H1 (cell line): ENCODE data around the gene ELP1. TPM values are rescaled to one million over a fixed set of nuclear protein-coding genes. Genes with fewer than 3 reads are reported as not detected.

Experiments used
- CTCF ChIA-PET: fragments of 300-600 bp; sonication (Branson Sonifier 250); formaldehyde crosslinking; loops from one replicate; lab custom pipeline; 2021; ENCODE audit not compliant: partially characterized antibody; lab: Charles Lee
- POLR2A ChIA-PET: fragments of 300-600 bp; sonication (Branson Sonifier 250); formaldehyde crosslinking; loops from one replicate; lab custom pipeline; 2021; ENCODE audit warnings: inconsistent platforms; ENCODE audit not compliant: partially characterized antibody; lab: Charles Lee
- DNase-seq, 2 experiments: peaks; one replicate each; pipeline versions ENCODE4 v3.0.0 to v3.0.0-alpha.2; 2010 to 2022; ENCODE audit warnings: low spot score in 2 of 2, low read depth in 1 of 2, mixed read lengths in 1 of 2
- FAIRE-seq: peaks from 2 replicates; lab custom pipeline; 2011; peaks lifted over from hg19 to GRCh38; lab: Jason Lieb, UNC
- H2AFZ ChIP-seq: 2 replicates; pipeline ENCODE4 v1.8.1; 2012; ENCODE audit warnings: low read length, inconsistent platforms
- H2AK5ac ChIP-seq: 2 replicates; pipeline ENCODE4 v1.6.1; 2013; ENCODE audit warnings: low read depth, low read length
- H2BK120ac ChIP-seq: replicated peaks from 2 replicates; pipeline ENCODE3; 2013; ENCODE audit warnings: low read depth, low read length, inconsistent platforms
- H2BK12ac ChIP-seq: 2 replicates; pipeline ENCODE4 v1.6.1; 2013; ENCODE audit warnings: low read depth, low read length
- H2BK15ac ChIP-seq: 2 replicates; pipeline ENCODE4 v1.6.1; 2013; ENCODE audit warnings: low read length
- H2BK20ac ChIP-seq: 2 replicates; pipeline ENCODE4 v1.6.1; 2013; ENCODE audit warnings: low read length
- H2BK5ac ChIP-seq: 2 replicates; pipeline ENCODE4 v1.6.1; 2013; ENCODE audit warnings: low read depth, low read length
- H3K14ac ChIP-seq: 2 replicates; pipeline ENCODE4 v1.6.1; 2013; ENCODE audit warnings: inconsistent platforms; ENCODE audit not compliant: insufficient read length
- H3K18ac ChIP-seq: 2 replicates; pipeline ENCODE4 v1.6.1; 2013; ENCODE audit warnings: low read length; ENCODE audit errors: extremely low read depth
- H3K23ac ChIP-seq: 2 replicates; pipeline ENCODE4 v1.6.1; 2013; ENCODE audit warnings: inconsistent platforms; ENCODE audit not compliant: insufficient read length
- H3K23me2 ChIP-seq: 2 replicates; pipeline ENCODE4 v1.6.1; 2013; ENCODE audit warnings: low read depth, low read length
- H3K27ac ChIP-seq: 2 replicates; pipeline ENCODE4 v1.6.1; 2011; ENCODE audit warnings: low read depth, low read length, inconsistent platforms
- H3K27me3 ChIP-seq, 4 experiments: replicated peaks in 1 of 4; 1 replicate in 1 of 4; 2 replicates in 3 of 4; pipeline versions ENCODE4 v1.6.1 to v1.8.1; 2011 to 2013; ENCODE audit warnings: low read length in 3 of 4, mild to moderate bottlenecking in 3 of 4, inconsistent platforms in 2 of 4, mixed read lengths in 2 of 4, moderate library complexity in 1 of 4; ENCODE audit not compliant: control insufficient read depth in 3 of 4, insufficient read depth in 3 of 4; ENCODE audit errors: extremely low read depth in 1 of 4
- H3K36me3 ChIP-seq, 4 experiments: 2 replicates each; pipeline versions ENCODE4 v1.6.1 to v1.8.1; 2011 to 2013; ENCODE audit warnings: mild to moderate bottlenecking in 4 of 4, low read length in 3 of 4, moderate library complexity in 2 of 4, control low read depth in 1 of 4, inconsistent platforms in 1 of 4; ENCODE audit not compliant: insufficient read depth in 4 of 4, control insufficient read depth in 2 of 4
- H3K4ac ChIP-seq: replicated peaks from 2 replicates; pipeline ENCODE3; 2013; ENCODE audit warnings: low read length, low read depth, mixed read lengths, inconsistent platforms; ENCODE audit not compliant: insufficient read length
- H3K4me1 ChIP-seq, 4 experiments: replicated peaks in 1 of 4; 1 replicate in 1 of 4; 2 replicates in 3 of 4; pipeline versions ENCODE4 v1.6.1 to v1.8.1; 2011 to 2013; ENCODE audit warnings: low read length in 3 of 4, inconsistent platforms in 2 of 4, mixed read lengths in 1 of 4; ENCODE audit not compliant: insufficient read depth in 4 of 4, control insufficient read depth in 3 of 4
- H3K4me2 ChIP-seq, 2 experiments: 2 replicates each; pipeline versions ENCODE4 v1.6.1 to v1.8.1; 2011 to 2013; ENCODE audit warnings: low read depth in 2 of 2, low read length in 2 of 2, control low read depth in 1 of 2, inconsistent platforms in 1 of 2, mild to moderate bottlenecking in 1 of 2; ENCODE audit not compliant: insufficient read depth in 1 of 2
- H3K4me3 ChIP-seq, 4 experiments: fragments of 200-600, 300-600 bp in 1 of 4; sonication (generic), shearing (Covaris generic), sonication (Bioruptor Twin) in 1 of 4; 2 replicates each; pipeline versions ENCODE4 v1.5.1 to v1.8.1; 2011 to 2016; ENCODE audit warnings: low read length in 4 of 4, low read depth in 3 of 4, control low read depth in 2 of 4, inconsistent platforms in 2 of 4, mild to moderate bottlenecking in 2 of 4, mixed read lengths in 1 of 4, moderate library complexity in 1 of 4; ENCODE audit not compliant: insufficient read depth in 2 of 4; ENCODE audit errors: extremely low read depth in 1 of 4
- H3K56ac ChIP-seq: replicated peaks from 2 replicates; pipeline ENCODE3; 2013; ENCODE audit warnings: low read depth, mild to moderate bottlenecking, mixed read lengths, low read length, inconsistent platforms; ENCODE audit not compliant: insufficient read length
- H3K79me1 ChIP-seq: 2 replicates; pipeline ENCODE4 v1.6.1; 2013; ENCODE audit warnings: low read depth, low read length, control low read depth
- H3K79me2 ChIP-seq, 2 experiments: 2 replicates each; pipeline versions ENCODE4 v1.6.1 to v1.8.1; 2012 to 2013; ENCODE audit warnings: low read length in 2 of 2, mild to moderate bottlenecking in 2 of 2, inconsistent platforms in 1 of 2; ENCODE audit not compliant: insufficient read depth in 2 of 2, control insufficient read depth in 1 of 2
- H3K9ac ChIP-seq, 4 experiments: replicated peaks in 1 of 4; 1 replicate in 1 of 4; 2 replicates in 3 of 4; pipeline versions ENCODE4 v1.6.1 to v1.8.1; 2011 to 2013; ENCODE audit warnings: low read depth in 3 of 4, low read length in 3 of 4, control low read depth in 2 of 4, mild to moderate bottlenecking in 2 of 4, moderate library complexity in 2 of 4, inconsistent platforms in 1 of 4; ENCODE audit errors: extremely low read depth in 1 of 4
- H3K9me3 ChIP-seq, 2 experiments: 2 replicates each; pipeline versions ENCODE4 v1.6.1 to v1.8.1; 2012 to 2013; ENCODE audit warnings: mild to moderate bottlenecking in 2 of 2, moderate library complexity in 2 of 2, control low read depth in 1 of 2, inconsistent platforms in 1 of 2, low read depth in 1 of 2, low read length in 1 of 2, mixed read lengths in 1 of 2; ENCODE audit not compliant: insufficient read depth in 2 of 2
- H4K20me1 ChIP-seq, 2 experiments: replicated peaks in 1 of 2; 2 replicates each; pipeline versions ENCODE3 to v1.8.1; 2011 to 2013; ENCODE audit warnings: inconsistent platforms in 2 of 2, low read length in 2 of 2, mild to moderate bottlenecking in 1 of 2; ENCODE audit not compliant: insufficient read depth in 2 of 2, control insufficient read depth in 1 of 2
- H4K5ac ChIP-seq: 2 replicates; pipeline ENCODE4 v1.6.1; 2013; ENCODE audit warnings: low read length, low read depth, mixed read lengths, inconsistent platforms; ENCODE audit not compliant: insufficient read length
- H4K8ac ChIP-seq: 2 replicates; pipeline ENCODE4 v1.8.0; 2013; ENCODE audit warnings: mild to moderate bottlenecking, moderate library complexity, low read length, inconsistent platforms; ENCODE audit not compliant: insufficient read depth; ENCODE audit errors: extremely low read depth
- H4K91ac ChIP-seq: replicated peaks from 2 replicates; pipeline ENCODE3; 2013; ENCODE audit warnings: low read length, mixed read lengths, inconsistent platforms; ENCODE audit not compliant: insufficient read length
- CBX8 ChIP-seq: fragments of 300-800, 300-1000 bp; sonication (generic); IDR thresholded peaks from 2 replicates; pipeline ENCODE4 v1.7.1; 2016; ENCODE audit warnings: low read depth, low read length, borderline replicate concordance
- CEBPB ChIP-seq: IDR thresholded peaks from 2 replicates; pipeline ENCODE4 v1.6.1; 2012; ENCODE audit warnings: low read depth, low read length
- CHD2 ChIP-seq: IDR thresholded peaks from 2 replicates; pipeline ENCODE4 v1.6.1; 2012; ENCODE audit warnings: low read length, improper control_type of control experiment
- CREB1 ChIP-seq: IDR thresholded peaks from 2 replicates; pipeline ENCODE4 v1.6.1; 2012; ENCODE audit warnings: inconsistent platforms
- EP300 ChIP-seq, 2 experiments: IDR thresholded peaks; 1 replicate in 1 of 2; 2 replicates in 1 of 2; pipeline ENCODE4 v1.6.1; 2011 to 2012; ENCODE audit warnings: low read depth in 2 of 2, low read length in 2 of 2, mild to moderate bottlenecking in 2 of 2, borderline replicate concordance in 1 of 2, inconsistent platforms in 1 of 2, moderate library complexity in 1 of 2
- GABPA ChIP-seq: IDR thresholded peaks from 2 replicates; pipeline ENCODE4 v1.6.1; 2011; ENCODE audit warnings: mild to moderate bottlenecking, low read length, moderate library complexity, borderline replicate concordance; ENCODE audit not compliant: insufficient read depth
- KDM5A ChIP-seq: fragments of 200-600 bp; IDR thresholded peaks from 2 replicates; pipeline ENCODE4 v1.7.1; 2012; ENCODE audit warnings: mild to moderate bottlenecking, low read length, inconsistent platforms, mixed read lengths
- MAFK ChIP-seq: IDR thresholded peaks from 2 replicates; pipeline ENCODE4 v1.6.1; 2012; ENCODE audit warnings: low read depth, mild to moderate bottlenecking, improper control_type of control experiment, low read length
- POU5F1 ChIP-seq: IDR thresholded peaks from 2 replicates; pipeline ENCODE4 v1.6.1; 2011; ENCODE audit warnings: low read depth, mild to moderate bottlenecking, low read length, moderate library complexity
- SP2 ChIP-seq: IDR thresholded peaks from 2 replicates; pipeline ENCODE4 v1.6.1; 2012; ENCODE audit warnings: mild to moderate bottlenecking, low read length, inconsistent platforms
- SRF ChIP-seq: IDR thresholded peaks from 2 replicates; pipeline ENCODE4 v1.6.1; 2011; ENCODE audit warnings: mild to moderate bottlenecking, low read depth, low read length, moderate library complexity
- TAF1 ChIP-seq: IDR thresholded peaks from 2 replicates; pipeline ENCODE4 v1.6.1; 2011; ENCODE audit warnings: mild to moderate bottlenecking, low read depth, low read length
- TBP ChIP-seq: IDR thresholded peaks from 2 replicates; pipeline ENCODE4 v1.6.1; 2011; ENCODE audit warnings: low read depth, low read length, improper control_type of control experiment
- ZNF274 ChIP-seq: IDR thresholded peaks from 2 replicates; pipeline ENCODE4 v1.7.0; 2012; ENCODE audit warnings: low read length, borderline replicate concordance; ENCODE audit errors: extremely low read depth
- WGBS, 2 experiments: shearing (Covaris generic) in 1 of 2; methylation state at CpG; one replicate each; pipeline versions ENCODE4 v1.1.6 to v1.1.7; 2013 to 2015; ENCODE audit warnings: low lambda C conversion rate in 2 of 2, mixed read lengths in 2 of 2, inconsistent platforms in 1 of 2, low coverage in 1 of 2, missing lambda C conversion rate in 1 of 2; ENCODE audit not compliant: insufficient replicate concordance in 2 of 2, insufficient coverage in 1 of 2, insufficient read length in 1 of 2; ENCODE audit errors: extremely low coverage in 1 of 2, missing lambda C conversion rate in 1 of 2; 5-methylcytosine and 5-hydroxymethylcytosine counted together
- polyA plus RNA-seq, 7 experiments: library from polyadenylated mRNA; depleted of rRNA in 3 of 7; stranded (reverse) in 5 of 7; unstranded in 2 of 7; fragments of >200 nt in 5 of 7; fragments of 200-250 nt in 2 of 7; gene quantifications; 1 replicate in 5 of 7; 2 replicates in 1 of 7; 4 replicates in 1 of 7; pipeline versions ENCODE4 v1.2.1 to v1.2.3, GENCODE V29; 2011 to 2013; ENCODE audit warnings: missing spikeins in 2 of 7, mixed read lengths in 2 of 7
- total RNA-seq: library from RNA; stranded (reverse); fragmentation: NEBNext Ultra II Directional; extraction: Animal tissue kit (Norgen Biotek cat#: 25700); gene quantifications from 2 replicates; pipeline ENCODE4 v1.2.1, GENCODE V29; 2021

Gene ELP1
- total and polyA plus RNA-seq, 2 of the 8 experiments (the other 6 are each of a cell fraction or from before 2014, with no cell fraction given): 13.9 to 31.3 TPM

- no peaks in the 10 kb centered on the region for H3K23me2 ChIP-seq
- no peak overlapping the region for H3K14ac ChIP-seq
- no peak overlapping the region for H4K8ac ChIP-seq
- no peak overlapping the region for H3K23ac ChIP-seq
- H2BK15ac ChIP-seq: no peak overlapping the region
- no peak overlapping the region for H3K4ac ChIP-seq
- H2BK5ac ChIP-seq: no peak overlapping the region
- no peaks in the 10 kb centered on the region for H3K36me3 ChIP-seq
- H4K20me1 ChIP-seq: no peaks in the 10 kb centered on the region
- no peak overlapping the region for H4K91ac ChIP-seq
- CTCF ChIA-PET: interaction anchor here (0.6 to 1.0 kb wide), 2 partner anchors 55 to 263 kb away, joined by 3 to 4 read pairs; no protein-coding TSS in a partner anchor
- no peak overlapping the region for H2AFZ ChIP-seq
- WGBS, 2 experiments: 94% methylated on average over 1 of the region's 1 CpG; no CpG with 5 or more reads in 1 of the 2 experiments
- no peak overlapping the region for H3K27ac ChIP-seq
- no peak overlapping the region for H3K56ac ChIP-seq
- DNase-seq (no peak), FAIRE-seq (no peak)
- no peak overlapping the region for H3K4me3 ChIP-seq
- no peaks in the 10 kb centered on the region for H3K79me2 ChIP-seq
- H3K79me1 ChIP-seq: no peaks in the 10 kb centered on the region
- H3K18ac ChIP-seq: no peak overlapping the region
- no peak overlapping the region for H2BK120ac ChIP-seq
- H3K27me3 ChIP-seq: no peaks in the 10 kb centered on the region
- no peak overlapping the region for H3K9ac ChIP-seq
- POLR2A ChIA-PET: no interaction called here
- no peak overlapping the region for H4K5ac ChIP-seq
- peaks cover 0 to 2% (median 0%) of the 10 kb centered on the region in 4 experiments; a peak in 1 of 7 replicates for H3K4me1 ChIP-seq
- H2AK5ac ChIP-seq: no peak overlapping the region
- no peak overlapping the region for H3K4me2 ChIP-seq
- H2BK20ac ChIP-seq: no peak overlapping the region
- no peaks in the 10 kb centered on the region for H3K9me3 ChIP-seq
- no peak overlapping the region for H2BK12ac ChIP-seq
- TF ChIP-seq SP2 (no peak), TBP (no peak), CEBPB (no peak), CBX8 (no peak), KDM5A (no peak), TAF1 (no peak), EP300 (IDR thresholded peaks at IDR 0.05; ENCODE audit: borderline replicate concordance in 1 of 2, low read depth in 2 of 2, low read length in 2 of 2) (no peak), ZNF274 (no peak), MAFK (no peak), SRF (no peak), POU5F1 (no peak), CHD2 (no peak), CREB1 (no peak), GABPA (no peak)
These were observed 102.3 kb downstream of the ELP1 start for GRCh38 chr9:108831496-108832178.
